Stimulated activated naive B cell treated with anti-CD40 and anti-IgM and Interleukin-4, amounts not matched to agents 10 μg/mL and 1 μg/mL and 100 μg/mL, for 72 hours (primary cell): ENCODE data around the gene CKLF.

Experiments used
- ATAC-seq, 2 donors: fragments of 150-1000 bp; cut with Tn5 transposase; replicated peaks; 2 replicates each; pipeline ENCODE4 v1.10.0; 2021; ENCODE audit warnings: moderate library complexity in 1 of 2
- DNase-seq: peaks from one replicate; pipeline ENCODE4 v3.0.0; 2021
- H3K27ac Mint-ChIP-seq: one replicate; pipeline ENCODE4 v1.8.0; 2022; ENCODE audit warnings: mild to moderate bottlenecking, mixed read lengths
- H3K27me3 Mint-ChIP-seq, 2 donors: one replicate each; pipeline ENCODE4 v1.8.0; 2022; ENCODE audit warnings: mixed read lengths in 2 of 2
- H3K36me3 Mint-ChIP-seq, 2 donors: one replicate each; pipeline ENCODE4 v1.8.0; 2022; ENCODE audit warnings: mixed read lengths in 2 of 2, mild to moderate bottlenecking in 1 of 2
- H3K4me1 Mint-ChIP-seq, 2 donors: one replicate each; pipeline ENCODE4 v1.8.0; 2022; ENCODE audit warnings: mixed read lengths in 2 of 2, mild to moderate bottlenecking in 1 of 2
- H3K4me3 Mint-ChIP-seq, 2 donors: one replicate each; pipeline ENCODE4 v1.8.0; 2022; ENCODE audit warnings: mild to moderate bottlenecking in 2 of 2, mixed read lengths in 2 of 2, moderate library complexity in 1 of 2
- H3K9me3 Mint-ChIP-seq, 2 donors: one replicate each; pipeline ENCODE4 v1.8.0; 2022; ENCODE audit warnings: mixed read lengths in 2 of 2, mild to moderate bottlenecking in 1 of 2

CKLF gene, protein sequence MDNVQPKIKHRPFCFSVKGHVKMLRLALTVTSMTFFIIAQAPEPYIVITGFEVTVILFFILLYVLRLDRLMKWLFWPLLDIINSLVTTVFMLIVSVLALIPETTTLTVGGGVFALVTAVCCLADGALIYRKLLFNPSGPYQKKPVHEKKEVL

DNA sequence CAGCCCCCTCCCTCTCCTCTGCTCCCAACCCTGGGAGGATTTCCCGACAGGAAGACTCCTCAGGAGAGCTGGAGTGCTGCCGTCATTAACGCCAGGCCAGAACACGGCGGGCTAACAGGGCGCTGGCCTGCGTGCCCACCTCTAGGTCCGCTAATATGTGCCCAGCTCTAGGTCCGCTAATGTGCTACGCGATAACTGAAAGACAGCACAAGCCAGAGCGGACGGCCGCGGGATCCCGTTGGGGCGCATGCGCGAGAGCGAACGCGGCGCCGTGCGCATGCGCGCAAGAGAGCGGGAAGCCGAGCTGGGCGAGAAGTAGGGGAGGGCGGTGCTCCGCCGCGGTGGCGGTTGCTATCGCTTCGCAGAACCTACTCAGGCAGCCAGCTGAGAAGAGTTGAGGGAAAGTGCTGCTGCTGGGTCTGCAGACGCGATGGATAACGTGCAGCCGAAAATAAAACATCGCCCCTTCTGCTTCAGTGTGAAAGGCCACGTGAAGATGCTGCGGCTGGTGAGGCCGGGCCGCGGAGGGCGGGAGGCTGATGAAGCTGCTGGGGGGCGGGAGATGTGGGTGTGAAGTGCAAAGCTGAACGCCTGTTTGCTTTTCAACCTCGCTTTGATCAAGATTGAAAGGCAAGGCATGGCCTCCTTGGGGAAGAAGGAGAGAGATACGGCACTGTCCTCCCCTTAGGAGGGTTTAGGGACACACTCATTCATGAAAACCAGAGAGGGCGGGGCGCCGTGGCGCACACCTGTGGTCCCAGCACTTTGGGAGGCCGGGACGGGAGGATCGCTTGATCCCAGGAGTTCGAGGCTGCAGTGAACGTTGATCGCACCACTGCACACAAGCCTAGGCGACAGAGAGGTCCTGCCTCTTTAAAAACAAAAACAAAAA lies at the start of gene CKLF:
Gene CKLF (plus strand): TSS at position 291 of the 892 bp plus-strand sequence. CDS start 140 bp downstream, at position 431.
- H3K36me3 Mint-ChIP-seq = peaks cover 12 to 26% of the 10 kb centered on the region in 2 donors

DNA sequence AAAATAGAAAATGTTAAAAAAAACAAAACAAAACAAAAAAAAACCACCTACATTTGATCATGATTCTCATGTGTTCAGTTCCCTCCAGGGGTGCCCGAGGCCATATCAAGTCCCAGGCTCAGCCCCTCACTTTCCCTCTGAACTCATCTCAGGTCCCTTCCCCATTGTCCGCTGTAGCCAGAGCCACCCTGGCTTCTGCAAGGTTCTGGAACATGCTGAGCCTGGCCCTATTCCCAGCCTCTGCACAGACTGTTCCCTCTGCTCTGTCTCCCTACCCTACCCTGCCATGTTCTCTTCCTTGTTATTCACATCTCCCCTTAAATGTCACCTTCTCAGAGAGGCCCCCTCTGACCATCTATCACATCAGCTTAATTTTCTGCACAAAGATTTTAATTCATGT lies 49.3 kb upstream of the CKLF start:
- DNase-seq = no peak
- Mint-ChIP-seq H3K4me3 (no peak overlapping the region), H3K9me3 (no peaks in the 10 kb centered on the region), H3K27ac (no peak overlapping the region), H3K27me3 (no peaks in the 10 kb centered on the region), H3K4me1 (peaks cover 5 to 10% of the 10 kb centered on the region in 2 donors), H3K36me3 (no peaks in the 10 kb centered on the region)
- ATAC-seq = no peak

More for the DNA sequence above, at the start of gene CKLF:
- Mint-ChIP-seq H3K27me3 (peaks cover 0 to 5% of the 10 kb centered on the region in 2 donors), H3K27ac (peak within 1 kb of the TSS; percentile 97), H3K4me1 (peaks cover 63 to 80% of the 10 kb centered on the region in 2 donors), H3K9me3 (peaks cover 0 to 2% of the 10 kb centered on the region in 2 donors), H3K4me3 (peak within 1 kb of the TSS; percentile 95 to 97)
- DNase-seq (peak; percentile 89), ATAC-seq (peak; percentile 77 to 84)

DNA sequence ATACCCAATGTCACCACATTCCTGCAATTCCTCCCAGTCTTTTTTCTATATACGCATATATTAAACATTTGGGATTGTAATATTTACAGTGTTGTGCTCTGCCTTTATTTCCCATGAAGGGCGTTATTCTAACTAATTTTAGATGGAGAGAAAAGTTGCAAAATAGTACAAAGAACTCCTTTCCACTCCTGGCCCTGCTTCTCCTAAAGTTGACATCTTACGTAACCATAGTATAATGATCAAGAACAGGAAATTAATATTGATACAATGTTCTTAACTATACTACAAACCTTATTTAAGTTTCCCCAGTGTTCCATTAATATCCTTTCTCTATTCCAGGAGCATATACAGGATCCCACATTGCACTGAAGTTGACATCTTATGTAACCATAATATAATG lies 48.8 kb upstream of the CKLF start:
- Mint-ChIP-seq H3K27me3 (no peaks in the 10 kb centered on the region), H3K27ac (no peak overlapping the region), H3K9me3 (no peaks in the 10 kb centered on the region), H3K4me1 (peaks cover 9 to 15% of the 10 kb centered on the region in 2 donors), H3K36me3 (no peaks in the 10 kb centered on the region), H3K4me3 (no peak overlapping the region)
- ATAC-seq (no peak), DNase-seq (no peak)

DNA sequence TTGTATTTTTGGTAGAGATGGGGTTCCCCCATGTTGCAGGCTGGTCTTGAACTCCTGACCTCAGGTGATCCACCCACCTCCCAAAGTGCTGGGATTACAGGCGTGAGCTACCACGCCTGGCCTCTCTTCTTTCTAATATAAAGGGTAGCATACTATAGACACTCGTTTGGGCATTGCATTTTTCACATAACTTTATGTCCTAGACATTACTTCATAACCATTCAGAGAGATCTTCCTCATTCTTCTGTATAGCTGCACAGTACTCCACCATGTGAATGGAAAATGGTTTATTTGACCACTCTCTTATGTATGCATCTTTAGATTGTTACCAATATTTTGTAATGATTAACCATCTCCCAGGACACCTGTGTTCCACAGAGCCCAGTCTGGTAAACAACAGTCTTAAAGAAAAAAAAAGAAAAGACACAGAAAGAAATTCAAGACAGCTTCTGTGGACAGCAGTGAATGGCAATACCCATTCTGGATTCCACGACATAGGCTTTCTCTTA lies 44.6 kb upstream of the CKLF start:
- no peaks in the 10 kb centered on the region for H3K9me3 Mint-ChIP-seq
- no peak overlapping the region for H3K27ac Mint-ChIP-seq
- H3K36me3 Mint-ChIP-seq = peaks cover 0 to 4% of the 10 kb centered on the region in 2 donors
- peak; percentile 6 to 20 for ATAC-seq
- H3K27me3 Mint-ChIP-seq = peaks cover 0 to 15% of the 10 kb centered on the region in 2 donors
- DNase-seq = no peak
- H3K4me3 Mint-ChIP-seq = no peak overlapping the region
- peaks cover 19 to 20% of the 10 kb centered on the region in 2 donors for H3K4me1 Mint-ChIP-seq

DNA sequence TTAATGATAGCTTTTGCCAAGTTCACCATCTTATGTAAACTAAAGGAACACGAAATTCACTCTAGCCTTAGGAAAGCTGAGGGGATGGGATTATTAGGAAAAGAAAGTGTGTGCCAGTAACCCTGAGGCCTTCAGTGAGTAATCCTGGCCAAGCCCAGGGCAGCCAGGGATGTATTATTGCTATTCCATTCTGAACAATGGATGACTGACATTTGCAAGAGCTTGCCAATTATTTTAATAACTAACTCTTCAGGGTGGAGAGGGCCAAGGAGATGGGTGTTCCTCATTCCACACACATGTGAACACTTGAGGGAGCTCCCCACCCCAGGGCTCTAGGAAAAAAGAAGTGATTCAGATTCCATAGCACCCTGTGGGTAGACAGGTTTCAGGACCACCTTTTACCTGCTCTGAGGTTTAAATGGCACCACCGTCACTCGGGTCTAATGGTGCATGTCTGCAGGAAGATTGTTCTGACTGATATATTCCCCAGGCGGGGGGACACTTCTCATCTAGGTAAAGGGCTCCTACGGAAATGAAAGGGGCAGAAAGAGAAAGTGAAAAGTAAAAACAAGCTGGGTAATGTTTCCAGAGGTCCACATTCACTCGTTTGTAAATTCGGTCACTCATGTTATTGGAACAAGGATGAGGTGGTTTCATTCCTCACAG lies 44.0 kb upstream of the CKLF start:
- H3K36me3 Mint-ChIP-seq = peaks cover 0 to 8% of the 10 kb centered on the region in 2 donors
- DNase-seq = peak; percentile 44
- no peaks in the 10 kb centered on the region for H3K9me3 Mint-ChIP-seq
- ATAC-seq = peak; percentile 92 to 95
- H3K4me3 Mint-ChIP-seq = no peak overlapping the region
- peaks cover 20% of the 10 kb centered on the region in 2 donors for H3K4me1 Mint-ChIP-seq
- H3K27ac Mint-ChIP-seq = no peak overlapping the region
- peaks cover 0 to 15% of the 10 kb centered on the region in 2 donors for H3K27me3 Mint-ChIP-seq

DNA sequence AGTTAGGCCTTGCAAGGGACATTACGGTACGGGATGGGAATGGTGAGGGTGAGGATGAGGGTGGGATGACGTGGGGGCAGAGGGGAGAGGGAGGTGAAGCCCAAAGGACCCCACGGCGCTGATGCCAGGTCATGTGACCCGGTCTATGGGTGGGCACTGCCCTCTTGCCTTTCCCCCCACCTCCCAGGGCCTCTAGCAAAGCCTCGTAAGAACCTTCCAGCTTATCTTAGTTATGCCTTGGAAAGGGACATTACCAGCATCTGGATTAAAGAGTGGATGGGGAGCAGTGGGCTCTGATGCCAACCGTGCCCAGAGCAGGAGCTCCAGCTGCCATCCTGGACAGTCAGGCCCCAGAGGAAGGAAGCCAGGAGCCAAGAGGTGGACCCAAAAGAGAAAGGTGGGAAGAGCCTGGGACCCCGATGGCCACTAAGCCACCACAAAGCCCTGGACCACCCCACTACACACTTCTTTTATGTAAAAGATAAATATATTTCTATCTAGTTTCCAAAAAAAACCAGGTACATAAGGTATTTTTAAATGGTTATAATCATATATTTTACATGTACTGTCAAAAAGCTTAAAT lies 43.4 kb upstream of the CKLF start:
- Mint-ChIP-seq H3K4me1 (peaks cover 20% of the 10 kb centered on the region in 2 donors), H3K9me3 (no peaks in the 10 kb centered on the region), H3K27ac (no peak overlapping the region), H3K4me3 (no peak overlapping the region), H3K27me3 (peaks cover 0 to 15% of the 10 kb centered on the region in 2 donors), H3K36me3 (peaks cover 0 to 11% of the 10 kb centered on the region in 2 donors)
- no peak for ATAC-seq
- no peak for DNase-seq

DNA sequence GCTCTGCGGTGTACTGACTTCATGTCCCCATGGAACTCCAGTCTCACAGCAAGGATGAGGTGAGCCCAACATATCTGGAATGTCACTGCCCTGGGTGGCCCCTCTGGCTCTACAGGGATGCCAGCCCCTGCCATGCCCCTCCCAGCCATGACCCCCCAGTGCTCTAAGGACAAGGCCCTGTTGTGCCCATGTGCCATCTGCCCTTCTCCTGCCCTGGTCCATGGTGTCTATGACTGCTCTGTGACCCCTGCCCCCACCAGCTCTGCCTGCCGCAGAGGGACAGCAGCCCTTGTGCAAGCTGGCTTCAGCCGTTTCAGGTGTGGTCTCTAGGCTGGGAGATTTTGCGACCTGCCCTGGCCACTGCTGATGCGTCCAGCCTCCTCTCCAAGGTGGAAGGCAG lies 42.8 kb upstream of the CKLF start:
- ATAC-seq = no peak
- no peak for DNase-seq
- H3K36me3 Mint-ChIP-seq = peaks cover 0 to 11% of the 10 kb centered on the region in 2 donors

DNA sequence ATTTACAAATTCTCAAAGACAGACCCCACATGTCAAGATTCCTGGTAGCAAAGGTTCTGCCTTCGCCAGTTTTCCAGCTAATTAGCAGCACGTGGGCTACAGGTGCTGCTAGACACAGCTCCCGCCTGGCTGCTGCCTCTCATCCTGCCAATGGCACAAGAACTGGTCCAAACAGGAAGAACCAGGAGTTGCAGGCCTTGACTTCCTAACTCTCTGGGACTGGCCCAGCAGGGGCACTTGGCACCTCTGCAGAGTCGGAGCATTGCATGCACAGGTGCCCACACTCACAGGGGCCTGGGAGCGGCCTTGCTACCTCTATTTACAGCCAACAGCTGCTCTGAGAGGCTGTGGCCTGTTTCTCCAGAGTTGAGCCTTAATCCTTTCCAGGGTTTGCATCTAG lies 42.1 kb upstream of the CKLF start:
- Mint-ChIP-seq H3K4me3 (no peak overlapping the region), H3K36me3 (peaks cover 0 to 11% of the 10 kb centered on the region in 2 donors), H3K9me3 (no peaks in the 10 kb centered on the region), H3K4me1 (peaks cover 23 to 31% of the 10 kb centered on the region in 2 donors), H3K27me3 (peaks cover 0 to 15% of the 10 kb centered on the region in 2 donors), H3K27ac (no peak overlapping the region)
- DNase-seq (no peak), ATAC-seq (no peak)

More for the DNA sequence above, 42.8 kb upstream of the CKLF start:
- Mint-ChIP-seq H3K4me1 (peaks cover 20 to 24% of the 10 kb centered on the region in 2 donors), H3K9me3 (no peaks in the 10 kb centered on the region), H3K4me3 (no peak overlapping the region), H3K27ac (no peak overlapping the region), H3K27me3 (peaks cover 0 to 15% of the 10 kb centered on the region in 2 donors)

DNA sequence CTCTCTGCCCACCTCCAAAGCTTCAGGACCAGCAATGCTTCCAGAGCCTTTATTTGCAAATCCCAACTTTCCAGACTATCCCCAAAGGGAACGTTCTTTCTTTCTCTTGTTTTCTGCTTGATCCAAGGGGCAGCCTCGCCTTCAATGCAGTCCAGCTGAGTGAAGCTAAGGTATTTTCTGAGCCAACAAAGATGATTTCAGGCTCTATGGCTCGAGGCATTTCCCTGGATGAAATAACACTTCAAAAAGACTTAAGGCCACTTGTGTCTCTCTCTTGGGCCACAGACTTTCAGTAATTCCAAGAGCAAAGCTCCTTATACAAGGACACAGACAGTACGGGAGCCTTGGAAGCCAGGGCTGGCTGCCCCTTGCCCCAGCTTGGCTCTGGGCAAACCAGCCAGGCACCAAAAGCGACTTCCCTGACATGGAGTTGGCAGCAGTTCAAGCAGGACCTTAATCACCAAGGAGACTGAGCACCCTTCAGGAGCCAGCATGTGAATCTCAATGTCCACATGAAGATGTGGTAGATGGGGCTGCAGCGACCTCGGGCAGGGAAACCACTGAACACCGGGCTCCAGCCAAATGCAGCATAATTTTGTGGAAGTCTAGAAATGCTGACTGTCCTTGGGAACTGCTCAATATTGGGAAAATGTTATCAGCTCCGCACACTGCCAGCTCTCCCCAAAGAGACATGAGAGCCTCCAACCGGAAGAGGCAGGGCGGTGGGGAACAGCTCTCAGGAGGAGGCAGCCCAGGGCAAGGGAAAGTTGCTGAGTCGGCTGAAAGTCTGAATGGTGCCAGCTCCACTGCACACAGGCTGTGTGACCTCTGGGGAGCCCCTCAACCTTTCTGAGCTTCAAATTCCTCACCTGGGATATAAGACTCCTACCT lies 41.4 kb upstream of the CKLF start:
- H3K27ac Mint-ChIP-seq = no peak overlapping the region
- peaks cover 0 to 15% of the 10 kb centered on the region in 2 donors for H3K27me3 Mint-ChIP-seq
- H3K9me3 Mint-ChIP-seq = no peaks in the 10 kb centered on the region
- H3K4me3 Mint-ChIP-seq = no peak overlapping the region
- DNase-seq (no peak), ATAC-seq (no peak)
- H3K36me3 Mint-ChIP-seq = peaks cover 0 to 11% of the 10 kb centered on the region in 2 donors
- H3K4me1 Mint-ChIP-seq = peaks cover 26 to 38% of the 10 kb centered on the region in 2 donors

DNA sequence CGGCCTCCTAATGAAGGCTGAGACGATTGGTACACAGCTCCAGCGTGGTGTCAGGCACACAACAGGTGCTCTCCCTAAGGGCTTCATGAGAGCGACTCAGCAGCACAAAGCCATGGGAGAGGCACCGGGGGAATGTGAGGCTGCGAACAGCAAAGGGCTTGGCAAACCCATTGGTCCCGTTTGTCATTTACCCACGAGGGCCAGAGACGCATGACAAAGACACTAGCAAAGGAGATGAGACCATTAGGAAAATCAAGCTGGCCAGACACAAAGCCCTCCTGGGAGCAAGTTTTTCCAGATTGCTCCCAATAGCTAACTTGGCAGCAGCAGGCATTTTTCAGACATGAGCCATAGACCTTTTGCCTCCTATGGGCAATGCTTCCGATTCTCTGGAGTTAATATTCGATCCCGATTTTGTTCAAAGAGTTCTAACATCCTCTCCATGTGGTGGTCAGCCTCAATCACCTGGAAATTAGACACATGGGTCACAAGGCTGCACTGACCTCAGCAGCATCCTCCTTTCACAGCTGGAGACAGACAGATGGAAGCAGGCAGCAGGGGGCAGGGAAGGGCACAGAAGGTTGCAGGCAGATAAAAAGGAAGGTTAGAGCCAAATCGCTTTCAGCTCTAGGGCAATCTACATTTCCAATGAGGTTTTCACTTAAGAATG lies 40.6 kb upstream of the CKLF start:
- Mint-ChIP-seq H3K4me3 (no peak overlapping the region), H3K27me3 (peaks cover 0 to 15% of the 10 kb centered on the region in 2 donors)
- DNase-seq = no peak

DNA sequence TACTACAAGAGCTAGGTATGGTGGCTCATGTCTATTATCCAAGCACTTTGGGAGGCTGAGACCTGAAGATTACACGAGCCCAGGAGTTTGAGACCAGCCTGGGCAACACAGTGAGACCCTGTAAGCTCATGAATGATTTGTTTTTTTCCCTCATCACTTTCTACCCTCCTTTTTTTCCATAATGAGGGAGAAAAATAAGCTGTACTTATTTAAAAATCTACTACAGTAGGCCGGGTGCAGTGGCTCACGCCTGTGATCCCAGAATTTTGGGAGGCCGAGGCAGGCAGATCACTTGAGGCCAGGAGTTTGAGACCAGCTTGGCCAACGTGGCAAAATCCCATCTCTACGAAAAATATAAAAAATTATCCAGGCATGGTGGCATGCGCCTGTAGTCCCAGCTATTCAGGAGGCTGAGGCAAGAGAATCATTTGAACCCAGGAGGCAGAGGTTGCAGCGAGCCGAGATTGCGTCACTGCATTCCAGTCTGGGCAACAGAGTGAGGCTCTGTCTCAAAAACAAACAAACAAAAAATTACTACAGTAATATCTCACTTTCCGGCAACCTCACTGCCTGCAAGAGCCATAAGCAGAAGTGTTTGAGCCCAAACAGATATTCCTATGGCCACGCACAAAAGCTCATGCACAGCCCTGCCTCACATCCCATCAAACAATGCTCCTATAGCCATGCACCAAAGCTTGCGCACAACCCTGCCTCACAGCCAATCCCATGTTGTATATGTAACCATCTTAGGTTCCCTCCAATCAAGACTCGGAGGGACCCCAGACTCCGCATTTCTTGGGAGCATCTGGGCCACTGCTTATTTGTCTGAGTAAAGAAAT lies 39.9 kb upstream of the CKLF start:
- peaks cover 0 to 15% of the 10 kb centered on the region in 2 donors for H3K27me3 Mint-ChIP-seq
- H3K4me1 Mint-ChIP-seq = peaks cover 40 to 53% of the 10 kb centered on the region in 2 donors
- no peak overlapping the region for H3K27ac Mint-ChIP-seq
- no peak overlapping the region for H3K4me3 Mint-ChIP-seq
- DNase-seq (no peak), ATAC-seq (no peak)
- no peaks in the 10 kb centered on the region for H3K9me3 Mint-ChIP-seq
- H3K36me3 Mint-ChIP-seq = peaks cover 0 to 11% of the 10 kb centered on the region in 2 donors

More for the DNA sequence above, 40.6 kb upstream of the CKLF start:
- H3K4me1 Mint-ChIP-seq = peaks cover 34 to 46% of the 10 kb centered on the region in 2 donors
- peaks cover 0 to 11% of the 10 kb centered on the region in 2 donors for H3K36me3 Mint-ChIP-seq
- no peak for ATAC-seq
- H3K9me3 Mint-ChIP-seq = no peaks in the 10 kb centered on the region
- H3K27ac Mint-ChIP-seq = no peak overlapping the region

DNA sequence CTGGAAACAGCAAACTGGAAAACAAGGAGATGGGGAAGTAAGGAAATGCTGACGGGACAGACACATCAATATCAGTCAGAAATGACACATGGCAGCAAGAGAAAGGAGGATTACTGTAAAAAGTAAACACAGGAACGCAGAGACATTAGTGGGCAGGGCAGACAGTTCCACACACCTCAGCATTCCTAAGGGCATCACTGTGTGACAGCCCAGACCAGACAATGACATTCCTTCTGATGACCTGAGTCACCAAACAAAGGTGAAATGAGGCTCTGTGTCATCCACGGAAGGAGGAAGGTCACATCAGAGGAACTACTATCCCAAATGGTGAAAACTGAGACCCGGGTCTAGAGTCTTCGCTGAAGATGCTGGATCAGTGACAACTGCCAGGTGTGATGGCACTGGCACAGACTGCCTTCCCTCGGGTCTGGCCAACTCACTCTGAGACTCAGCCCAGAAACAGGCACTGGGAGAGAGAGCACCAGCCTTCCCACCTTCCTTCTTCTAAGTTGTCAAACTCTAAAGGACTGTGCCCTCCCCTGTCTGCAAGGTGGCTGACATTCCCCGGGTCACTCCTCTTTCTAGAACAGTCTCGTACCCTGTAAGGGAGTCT lies 39.2 kb upstream of the CKLF start:
- Mint-ChIP-seq H3K4me1 (peaks cover 39 to 55% of the 10 kb centered on the region in 2 donors), H3K27ac (no peak overlapping the region), H3K36me3 (peaks cover 0 to 11% of the 10 kb centered on the region in 2 donors), H3K4me3 (no peak overlapping the region), H3K27me3 (peaks cover 0 to 15% of the 10 kb centered on the region in 2 donors), H3K9me3 (no peaks in the 10 kb centered on the region)
- DNase-seq (no peak), ATAC-seq (no peak)
